ENCODE measurements around the gene MTHFD1L. TPM values are rescaled to one million over a fixed set of nuclear protein-coding genes. Genes with fewer than 3 reads are reported as not detected.

MTHFD1L gene
- total and polyA plus RNA-seq, 2 donors (not counting 3 experiments of a cell fraction or from before 2014, with no cell fraction given) = 40.2 to 120 TPM

DNA sequence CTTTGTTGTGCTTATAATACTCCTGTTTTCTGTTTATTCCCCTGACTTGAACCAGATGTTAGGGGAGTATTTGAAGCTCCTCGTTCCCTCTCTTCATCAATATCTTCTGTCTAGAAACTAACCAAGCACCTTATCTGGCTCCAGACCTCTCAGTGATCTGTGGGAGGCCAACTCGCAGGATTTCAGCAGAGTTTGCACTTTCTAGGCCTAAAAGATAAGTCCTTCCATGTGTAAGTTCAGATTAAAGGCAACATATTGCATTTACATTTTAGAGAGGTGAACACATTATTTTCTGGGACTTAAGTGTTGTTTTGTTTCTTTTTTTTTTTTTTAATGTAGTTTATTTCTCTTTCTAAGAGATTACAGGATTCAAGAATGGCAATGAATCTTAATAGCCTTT lies 234.8 kb downstream of the MTHFD1L start:
- Histone ChIP-seq H3K27me3 (ENCODE audit: control insufficient read depth in 2 of 2, insufficient read depth in 2 of 2, low read length in 2 of 2) (no peaks in the 10 kb centered on the region), H3K4me3 (replicated peaks in 1 of 3; ENCODE audit: insufficient read depth in 1 of 3, low read depth in 1 of 3, low read length in 3 of 3) (no peak overlapping the region), H3K36me3 (ENCODE audit: control insufficient read depth in 2 of 2, extremely low read depth in 1 of 2, insufficient read depth in 2 of 2, low read length in 2 of 2) (peaks cover 0 to 4% of the 10 kb centered on the region in 2 experiments), H3K4me2 (ENCODE audit: insufficient read depth, low read length) (no peak overlapping the region), H2AFZ (ENCODE audit: low read depth, low read length) (no peak overlapping the region), H3K27ac (ENCODE audit: insufficient read depth, low read depth, low read length) (no peak overlapping the region), H4K20me1 (replicated peaks; ENCODE audit: control insufficient read depth, extremely low read depth, insufficient read depth, low read length) (no peaks in the 10 kb centered on the region), H3K79me2 (ENCODE audit: control insufficient read depth, insufficient read depth, low read length) (no peaks in the 10 kb centered on the region), H3K4me1 (ENCODE audit: control insufficient read depth, extremely low read depth, insufficient read depth, low read length) (no peaks in the 10 kb centered on the region), H3K9ac (replicated peaks; ENCODE audit: extremely low read depth, insufficient read depth, low read length) (no peak overlapping the region), H3K9me3 (replicated peaks; ENCODE audit: control insufficient read depth, insufficient read depth, low read length) (no peaks in the 10 kb centered on the region), H3K9me1 (replicated peaks; ENCODE audit: control insufficient read depth, extremely low read depth, insufficient read depth, low read length) (no peaks in the 10 kb centered on the region)
- no TSS peak for BruUV-seq (replicated peaks)
- POLR2A ChIA-PET = no interaction called here
- intact Hi-C loops (cut with micrococcal nuclease) (loop anchor here (5.0 kb wide), 1 partner anchor 42 kb away; no protein-coding TSS in a partner anchor), dilution Hi-C loops (cut with MboI; ENCODE audit: extremely low pct_ligation_motif_present, low sequenced_read_pairs) (no loop called here)
- TF ChIP-seq, protein P1, sequence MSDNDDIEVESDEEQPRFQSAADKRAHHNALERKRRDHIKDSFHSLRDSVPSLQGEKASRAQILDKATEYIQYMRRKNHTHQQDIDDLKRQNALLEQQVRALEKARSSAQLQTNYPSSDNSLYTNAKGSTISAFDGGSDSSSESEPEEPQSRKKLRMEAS (IDR thresholded peaks at IDR 0.05; ENCODE audit: insufficient read depth, insufficient read length) = no peak
- TF ChIP-seq GATA2 (IDR thresholded peaks at IDR 0.05; ENCODE audit: insufficient read depth, insufficient read length, low read depth, low read length) (no peak), POLR2A (IDR thresholded peaks at IDR 0.05; ENCODE audit: low read depth, low read length) (no peak), EZH2 (IDR thresholded peaks at IDR 0.05; ENCODE audit: borderline replicate concordance, low read depth, low read length, severe bottlenecking) (no peak), MYC (IDR thresholded peaks at IDR 0.05; ENCODE audit: low read depth, low read length) (no peak), JUN (IDR thresholded peaks at IDR 0.05; ENCODE audit: borderline replicate concordance, insufficient read depth, insufficient read length, low read depth) (no peak), FOS (IDR thresholded peaks at IDR 0.05; ENCODE audit: borderline replicate concordance, insufficient read depth, low read length) (no peak), POLR2AphosphoS5 (IDR thresholded peaks at IDR 0.05; ENCODE audit: insufficient read depth, low read depth, low read length) (no peak)
- TF ChIP-seq, protein P2, sequence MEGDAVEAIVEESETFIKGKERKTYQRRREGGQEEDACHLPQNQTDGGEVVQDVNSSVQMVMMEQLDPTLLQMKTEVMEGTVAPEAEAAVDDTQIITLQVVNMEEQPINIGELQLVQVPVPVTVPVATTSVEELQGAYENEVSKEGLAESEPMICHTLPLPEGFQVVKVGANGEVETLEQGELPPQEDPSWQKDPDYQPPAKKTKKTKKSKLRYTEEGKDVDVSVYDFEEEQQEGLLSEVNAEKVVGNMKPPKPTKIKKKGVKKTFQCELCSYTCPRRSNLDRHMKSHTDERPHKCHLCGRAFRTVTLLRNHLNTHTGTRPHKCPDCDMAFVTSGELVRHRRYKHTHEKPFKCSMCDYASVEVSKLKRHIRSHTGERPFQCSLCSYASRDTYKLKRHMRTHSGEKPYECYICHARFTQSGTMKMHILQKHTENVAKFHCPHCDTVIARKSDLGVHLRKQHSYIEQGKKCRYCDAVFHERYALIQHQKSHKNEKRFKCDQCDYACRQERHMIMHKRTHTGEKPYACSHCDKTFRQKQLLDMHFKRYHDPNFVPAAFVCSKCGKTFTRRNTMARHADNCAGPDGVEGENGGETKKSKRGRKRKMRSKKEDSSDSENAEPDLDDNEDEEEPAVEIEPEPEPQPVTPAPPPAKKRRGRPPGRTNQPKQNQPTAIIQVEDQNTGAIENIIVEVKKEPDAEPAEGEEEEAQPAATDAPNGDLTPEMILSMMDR (IDR thresholded peaks at IDR 0.05; ENCODE audit: extremely low read depth in 1 of 2, insufficient read depth in 1 of 2, low read depth in 1 of 2, low read length in 2 of 2) = no peak
- no peak for DNase-seq (ENCODE audit: low read depth, low spot score)
- FAIRE-seq = no peak
- CTCF ChIA-PET = interaction anchor here (1.1 to 1.4 kb wide), 2 partner anchors 11 to 86 kb away, joined by 3 to 5 read pairs; no protein-coding TSS in a partner anchor
